H1 (cell line): Measurements from ENCODE around the gene SPOCK1. TPM values are rescaled to one million over a fixed set of nuclear protein-coding genes. Genes with fewer than 3 reads are reported as not detected.

ENCODE experiments used
- E2F6 ChIP-seq: IDR thresholded peaks from 2 replicates; pipeline ENCODE4 v1.6.1; 2012; ENCODE audit warnings: inconsistent platforms
- polyA plus RNA-seq, 7 experiments: library from polyadenylated mRNA; depleted of rRNA in 3 of 7; stranded (reverse) in 5 of 7; unstranded in 2 of 7; fragments of >200 nt in 5 of 7; fragments of 200-250 nt in 2 of 7; gene quantifications; 1 replicate in 5 of 7; 2 replicates in 1 of 7; 4 replicates in 1 of 7; pipeline versions ENCODE4 v1.2.1 to v1.2.3, GENCODE V29; 2011 to 2013; ENCODE audit warnings: missing spikeins in 2 of 7, mixed read lengths in 2 of 7
- total RNA-seq: library from RNA; stranded (reverse); fragmentation: NEBNext Ultra II Directional; extraction: Animal tissue kit (Norgen Biotek cat#: 25700); gene quantifications from 2 replicates; pipeline ENCODE4 v1.2.1, GENCODE V29; 2021

The SPOCK1 gene
- total and polyA plus RNA-seq, 2 of the 8 experiments (the other 6 are each of a cell fraction or from before 2014, with no cell fraction given) = 6.9 to 18.1 TPM

GRCh38 chr5:137346281-137346680 lies 152.8 kb downstream of the SPOCK1 start (continued):
- TF ChIP-seq E2F6 = no peak
